Progenitor cell of endocrine pancreas (in vitro differentiated cells): ENCODE results near the gene HIBCH. TPM values are rescaled to one million over a fixed set of nuclear protein-coding genes. Genes with fewer than 3 reads are reported as not detected.

Experiments used
- DNase-seq: peaks from one replicate; pipeline ENCODE4 v3.0.0; 2021; ENCODE audit warnings: low spot score; ENCODE audit not compliant: unreplicated experiment
- H3K27ac Mint-ChIP-seq: 2 replicates; pipeline ENCODE4 v1.8.0; 2021; ENCODE audit warnings: mild to moderate bottlenecking, moderate library complexity, mixed read lengths
- H3K27me3 Mint-ChIP-seq: 2 replicates; pipeline ENCODE4 v1.8.0; 2021; ENCODE audit warnings: mixed read lengths
- H3K36me3 Mint-ChIP-seq: 2 replicates; pipeline ENCODE4 v1.8.0; 2022; ENCODE audit warnings: mixed read lengths; ENCODE audit not compliant: insufficient read depth
- H3K4me1 Mint-ChIP-seq: 2 replicates; pipeline ENCODE4 v1.8.0; 2021; ENCODE audit warnings: low read depth, mixed read lengths
- H3K4me3 Mint-ChIP-seq: 2 replicates; pipeline ENCODE4 v1.8.0; 2021; ENCODE audit warnings: low read depth, mild to moderate bottlenecking, moderate library complexity, mixed read lengths
- H3K9me3 Mint-ChIP-seq: 2 replicates; pipeline ENCODE4 v1.8.0; 2021; ENCODE audit warnings: low read depth, mixed read lengths
- total RNA-seq: library from RNA; stranded (reverse); gene quantifications from 2 replicates; pipeline ENCODE4 v1.2.1, GENCODE V29; 2021
- TF ChIP-seq, protein P1 (sequence below): fragments of 200-600 bp; sonication (generic); IDR thresholded peaks from one replicate; pipeline ENCODE4 v1.5.0; 2021; ENCODE audit warnings: antibody characterized with exemption, mild to moderate bottlenecking; ENCODE audit not compliant: unreplicated experiment

The HIBCH gene
- total RNA-seq, 1 donor from 2014 or later, result 49.5 TPM

GRCh38 chr2:190170673-190171072 is 149.0 kb downstream of the HIBCH start:
- TF ChIP-seq, protein P1, sequence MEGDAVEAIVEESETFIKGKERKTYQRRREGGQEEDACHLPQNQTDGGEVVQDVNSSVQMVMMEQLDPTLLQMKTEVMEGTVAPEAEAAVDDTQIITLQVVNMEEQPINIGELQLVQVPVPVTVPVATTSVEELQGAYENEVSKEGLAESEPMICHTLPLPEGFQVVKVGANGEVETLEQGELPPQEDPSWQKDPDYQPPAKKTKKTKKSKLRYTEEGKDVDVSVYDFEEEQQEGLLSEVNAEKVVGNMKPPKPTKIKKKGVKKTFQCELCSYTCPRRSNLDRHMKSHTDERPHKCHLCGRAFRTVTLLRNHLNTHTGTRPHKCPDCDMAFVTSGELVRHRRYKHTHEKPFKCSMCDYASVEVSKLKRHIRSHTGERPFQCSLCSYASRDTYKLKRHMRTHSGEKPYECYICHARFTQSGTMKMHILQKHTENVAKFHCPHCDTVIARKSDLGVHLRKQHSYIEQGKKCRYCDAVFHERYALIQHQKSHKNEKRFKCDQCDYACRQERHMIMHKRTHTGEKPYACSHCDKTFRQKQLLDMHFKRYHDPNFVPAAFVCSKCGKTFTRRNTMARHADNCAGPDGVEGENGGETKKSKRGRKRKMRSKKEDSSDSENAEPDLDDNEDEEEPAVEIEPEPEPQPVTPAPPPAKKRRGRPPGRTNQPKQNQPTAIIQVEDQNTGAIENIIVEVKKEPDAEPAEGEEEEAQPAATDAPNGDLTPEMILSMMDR, result no peak
- peaks cover 3% of the 10 kb centered on the region for H3K4me1 Mint-ChIP-seq
- H3K4me3 Mint-ChIP-seq, result no peak overlapping the region
- DNase-seq, result no peak
- H3K36me3 Mint-ChIP-seq, result no peaks in the 10 kb centered on the region
- H3K9me3 Mint-ChIP-seq, result peaks cover 9% of the 10 kb centered on the region
- no peaks in the 10 kb centered on the region for H3K27me3 Mint-ChIP-seq
- H3K27ac Mint-ChIP-seq, result no peak overlapping the region

- Mint-ChIP-seq H3K27ac (no peak overlapping the region), H3K4me3 (no peak overlapping the region), H3K27me3 (no peaks in the 10 kb centered on the region), H3K9me3 (peaks cover 13% of the 10 kb centered on the region), H3K36me3 (no peaks in the 10 kb centered on the region), H3K4me1 (peaks cover 3% of the 10 kb centered on the region)
- TF ChIP-seq, protein P1, result no peak
- DNase-seq, result no peak
These were observed 150.2 kb downstream of the HIBCH start for GRCh38 chr2:190169221-190170072.

- no peak for DNase-seq
- Mint-ChIP-seq H3K4me3 (no peak overlapping the region), H3K4me1 (peaks cover 3% of the 10 kb centered on the region), H3K9me3 (peaks cover 8% of the 10 kb centered on the region), H3K27ac (no peak overlapping the region), H3K27me3 (no peaks in the 10 kb centered on the region), H3K36me3 (no peaks in the 10 kb centered on the region)
- TF ChIP-seq, protein P1, result no peak
These were observed 151.9 kb downstream of the HIBCH start for GRCh38 chr2:190167702-190168101.

- H3K4me1 Mint-ChIP-seq, result peaks cover 6% of the 10 kb centered on the region
- no peaks in the 10 kb centered on the region for H3K36me3 Mint-ChIP-seq
- peaks cover 8% of the 10 kb centered on the region for H3K9me3 Mint-ChIP-seq
- H3K27me3 Mint-ChIP-seq, result no peaks in the 10 kb centered on the region
- no peak overlapping the region for H3K4me3 Mint-ChIP-seq
- DNase-seq, result no peak
- TF ChIP-seq, protein P1, result no peak
- H3K27ac Mint-ChIP-seq, result no peak overlapping the region
These were observed 154.1 kb downstream of the HIBCH start for GRCh38 chr2:190165491-190165890.

DNA sequence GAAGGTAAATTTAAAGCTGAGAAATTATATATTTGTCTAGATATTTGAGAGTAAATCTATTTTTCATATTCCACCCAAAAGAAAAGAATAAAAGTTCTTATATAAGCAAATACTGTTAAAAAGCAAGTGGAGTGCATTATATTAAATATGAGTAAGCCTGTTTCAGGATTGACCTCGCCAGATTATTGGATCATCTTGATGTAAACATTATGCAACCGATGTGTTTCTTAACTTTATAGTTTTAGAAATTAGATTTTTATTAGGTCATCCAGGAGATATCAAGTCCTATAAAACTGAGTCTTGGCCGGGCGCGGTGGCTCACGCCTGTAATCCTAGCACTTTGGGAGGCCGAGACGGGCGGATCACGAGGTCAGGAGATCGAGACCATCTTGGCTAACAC is 156.8 kb downstream of the HIBCH start:
- no peak for DNase-seq
- Mint-ChIP-seq H3K4me1 (peaks cover 4% of the 10 kb centered on the region), H3K27me3 (no peaks in the 10 kb centered on the region), H3K9me3 (peaks cover 4% of the 10 kb centered on the region), H3K4me3 (no peak overlapping the region), H3K27ac (no peak overlapping the region), H3K36me3 (no peaks in the 10 kb centered on the region)
- TF ChIP-seq, protein P1, result no peak
